IPS-18a (cell line): ENCODE data around the gene MRPL12.

Experiments used
- H3K27ac ChIP-seq: one replicate; pipeline ENCODE4 v1.5.1; 2013; ENCODE audit warnings: low read length
- H3K27me3 ChIP-seq: one replicate; pipeline ENCODE4 v1.6.1; 2013; ENCODE audit warnings: mild to moderate bottlenecking, low read length; ENCODE audit not compliant: control insufficient read depth, insufficient read depth
- H3K36me3 ChIP-seq: one replicate; pipeline ENCODE4 v1.6.1; 2013; ENCODE audit warnings: low read depth, low read length; ENCODE audit not compliant: control insufficient read depth
- H3K4me1 ChIP-seq: one replicate; pipeline ENCODE4 v1.6.1; 2013; ENCODE audit warnings: low read depth, low read length; ENCODE audit not compliant: control insufficient read depth
- H3K4me3 ChIP-seq: one replicate; pipeline ENCODE4 v1.5.1; 2013; ENCODE audit warnings: low read length
- H3K9ac ChIP-seq: one replicate; pipeline ENCODE4 v1.6.1; 2013; ENCODE audit warnings: mild to moderate bottlenecking, low read length, moderate library complexity
- H3K9me3 ChIP-seq: one replicate; pipeline ENCODE4 v1.6.1; 2013; ENCODE audit warnings: low read depth, low read length; ENCODE audit not compliant: control insufficient read depth

The MRPL12 gene

DNA sequence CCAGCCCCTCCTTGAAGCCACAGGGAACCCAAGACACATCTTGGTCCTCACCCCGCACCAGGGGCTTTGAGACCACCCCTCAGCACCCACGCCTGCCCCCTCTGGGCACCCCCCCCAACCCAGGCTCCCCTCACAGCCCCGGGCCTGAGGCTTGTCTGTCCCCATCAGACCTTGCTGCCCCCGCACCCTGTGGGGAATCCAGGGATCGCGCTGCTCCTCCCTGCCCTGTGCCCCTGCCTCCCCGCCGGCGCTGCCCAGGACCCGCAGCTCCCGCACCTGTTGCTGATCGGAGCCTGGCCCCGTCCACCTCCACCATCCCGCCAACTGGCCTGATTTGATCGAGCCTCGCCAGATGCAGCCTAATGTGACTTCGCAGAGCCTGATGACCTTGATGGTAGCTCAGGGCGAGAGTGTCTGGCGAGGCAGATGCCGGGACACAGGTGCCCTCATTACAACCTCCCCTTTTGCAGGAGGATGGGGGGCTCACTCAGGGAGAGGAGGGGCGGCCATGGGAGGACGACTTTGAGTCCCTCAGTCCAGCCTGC lies 38.0 kb downstream of the MRPL12 start:
- H3K9ac ChIP-seq = no peak overlapping the region
- no peaks in the 10 kb centered on the region for H3K4me1 ChIP-seq
- H3K9me3 ChIP-seq = no peaks in the 10 kb centered on the region
- H3K36me3 ChIP-seq = no peaks in the 10 kb centered on the region
- no peaks in the 10 kb centered on the region for H3K27me3 ChIP-seq
- H3K27ac ChIP-seq = no peak overlapping the region
- H3K4me3 ChIP-seq = no peak overlapping the region

DNA sequence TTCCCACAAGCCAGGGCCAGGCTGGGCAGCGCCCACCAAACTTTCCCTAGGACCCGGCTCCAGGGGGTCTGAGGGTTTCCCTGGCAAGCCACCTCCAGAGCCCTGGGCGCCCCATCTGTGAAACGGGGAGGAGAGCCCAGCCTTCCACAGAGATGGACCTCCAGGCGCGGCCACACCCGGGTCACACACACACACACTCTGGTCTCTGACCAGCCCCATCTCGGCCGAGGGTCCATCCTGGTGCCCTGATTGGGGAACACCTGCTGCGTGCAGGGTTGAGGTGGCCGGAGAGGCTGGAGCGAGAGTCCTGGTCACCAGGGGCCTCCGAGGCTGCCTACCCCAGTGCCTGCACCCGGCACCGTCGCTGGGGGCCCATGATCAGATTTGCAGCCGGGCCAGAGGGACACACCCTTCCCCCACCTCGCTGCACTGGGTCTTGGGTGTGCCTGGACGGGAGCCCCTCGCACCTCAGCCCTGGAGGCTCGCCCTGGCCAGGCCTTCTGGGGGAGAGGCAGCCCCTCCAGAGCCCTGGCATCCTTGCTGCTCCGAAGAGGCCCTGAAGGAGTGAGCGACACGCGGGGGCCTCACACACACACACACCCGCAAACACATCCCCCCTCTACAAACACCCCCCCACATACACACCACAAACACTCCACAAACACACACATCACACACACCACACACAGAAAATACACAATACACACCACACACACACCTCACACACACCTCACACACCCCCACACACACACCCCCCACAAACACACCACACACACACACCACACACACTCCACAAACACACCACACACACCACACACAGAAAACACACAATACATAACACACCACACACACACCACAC lies 38.7 kb downstream of the MRPL12 start:
- Histone ChIP-seq H3K4me3 (no peak overlapping the region), H3K4me1 (no peaks in the 10 kb centered on the region), H3K9ac (no peak overlapping the region), H3K9me3 (no peaks in the 10 kb centered on the region), H3K27ac (no peak overlapping the region), H3K36me3 (no peaks in the 10 kb centered on the region), H3K27me3 (no peaks in the 10 kb centered on the region)
